Fibroblast of gingiva (primary cell): ENCODE data around the gene MYOD1.

Experiments
- DNase-seq: peaks from one replicate; pipeline ENCODE4 v3.0.0-alpha.2; 2011; ENCODE audit warnings: low read depth

The MYOD1 gene

DNA sequence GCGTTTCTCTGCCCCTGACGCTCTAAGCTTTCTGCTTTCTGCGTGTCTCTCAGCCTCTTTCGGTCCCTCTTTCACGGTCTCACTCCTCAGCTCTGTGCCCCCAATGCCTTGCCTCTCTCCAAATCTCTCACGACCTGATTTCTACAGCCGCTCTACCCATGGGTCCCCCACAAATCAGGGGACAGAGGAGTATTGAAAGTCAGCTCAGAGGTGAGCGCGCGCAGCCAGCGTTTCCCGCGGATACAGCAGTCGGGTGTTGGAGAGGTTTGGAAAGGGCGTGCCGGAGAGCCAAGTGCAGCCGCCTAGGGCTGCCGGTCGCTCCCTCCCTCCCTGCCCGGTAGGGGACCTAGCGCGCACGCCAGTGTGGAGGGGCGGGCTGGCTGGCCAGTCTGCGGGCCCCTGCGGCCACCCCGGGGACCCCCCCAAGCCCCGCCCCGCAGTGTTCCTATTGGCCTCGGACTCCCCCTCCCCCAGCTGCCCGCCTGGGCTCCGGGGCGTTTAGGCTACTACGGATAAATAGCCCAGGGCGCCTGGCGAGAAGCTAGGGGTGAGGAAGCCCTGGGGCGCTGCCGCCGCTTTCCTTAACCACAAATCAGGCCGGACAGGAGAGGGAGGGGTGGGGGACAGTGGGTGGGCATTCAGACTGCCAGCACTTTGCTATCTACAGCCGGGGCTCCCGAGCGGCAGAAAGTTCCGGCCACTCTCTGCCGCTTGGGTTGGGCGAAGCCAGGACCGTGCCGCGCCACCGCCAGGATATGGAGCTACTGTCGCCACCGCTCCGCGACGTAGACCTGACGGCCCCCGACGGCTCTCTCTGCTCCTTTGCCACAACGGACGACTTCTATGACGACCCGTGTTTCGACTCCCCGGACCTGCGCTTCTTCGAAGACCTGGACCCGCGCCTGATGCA is at the start of gene MYOD1:
Gene MYOD1 (plus strand): TSS at position 544 of the 910 bp plus-strand sequence. CDS start 212 bp downstream, at position 756.
- no peak for DNase-seq

DNA sequence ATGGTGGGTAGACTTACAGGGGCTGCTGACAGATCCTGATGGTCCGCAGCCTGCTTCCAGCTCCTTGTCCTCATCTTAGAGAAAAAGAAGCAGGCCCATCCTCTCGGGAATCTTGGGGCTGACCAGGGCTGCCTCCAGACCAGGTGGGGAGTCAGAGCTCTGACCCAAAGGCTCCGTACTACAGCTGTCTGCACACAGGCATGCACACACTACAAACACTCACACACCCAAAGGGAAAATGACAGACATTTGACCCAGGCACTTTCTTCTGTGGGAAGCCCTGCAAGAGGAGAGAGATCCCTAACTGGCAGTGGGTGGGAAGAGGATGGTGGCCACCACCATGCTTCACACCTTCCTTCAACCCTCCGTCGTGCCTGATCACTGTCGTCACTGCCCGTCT is 46.9 kb upstream of the MYOD1 start:
- DNase-seq: no peak

DNA sequence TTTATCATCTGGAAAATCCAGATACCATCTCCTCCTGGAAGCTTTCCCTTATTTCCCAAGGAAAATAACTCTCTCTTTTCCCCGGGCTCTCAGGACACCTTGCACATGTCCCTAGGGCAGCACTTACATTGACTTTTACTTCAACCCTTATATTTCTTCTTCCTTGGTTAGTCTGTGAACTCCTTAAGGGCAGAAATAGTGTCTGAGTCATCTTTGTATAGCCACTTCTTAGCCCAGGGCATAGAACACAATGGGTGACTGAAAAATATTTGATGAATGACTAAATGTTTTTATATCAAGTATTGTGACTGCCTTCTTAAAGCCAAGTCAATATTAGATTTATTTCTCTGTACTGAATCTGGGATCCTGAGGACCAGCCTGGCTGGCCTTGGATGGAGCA is 45.4 kb upstream of the MYOD1 start:
- DNase-seq: no peak

DNA sequence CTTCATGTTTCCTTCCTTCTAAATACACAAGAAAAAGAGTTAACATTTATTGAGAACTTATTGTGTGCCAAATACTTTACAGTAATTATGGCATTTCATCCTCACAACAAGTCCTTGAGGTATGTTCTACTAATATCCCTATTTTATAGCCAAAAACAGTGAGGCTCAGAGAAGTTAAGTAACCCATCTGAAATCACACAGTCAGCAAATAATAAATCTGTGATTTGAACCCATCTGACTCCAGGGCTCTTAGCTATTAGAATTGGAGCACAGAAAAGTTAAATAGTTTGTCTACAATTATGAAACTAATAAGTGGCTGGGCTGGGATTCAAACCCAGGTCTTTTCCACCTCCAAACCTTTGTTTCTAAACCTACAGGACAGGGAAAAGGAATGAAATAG is 36.5 kb upstream of the MYOD1 start:
- no peak for DNase-seq

DNA sequence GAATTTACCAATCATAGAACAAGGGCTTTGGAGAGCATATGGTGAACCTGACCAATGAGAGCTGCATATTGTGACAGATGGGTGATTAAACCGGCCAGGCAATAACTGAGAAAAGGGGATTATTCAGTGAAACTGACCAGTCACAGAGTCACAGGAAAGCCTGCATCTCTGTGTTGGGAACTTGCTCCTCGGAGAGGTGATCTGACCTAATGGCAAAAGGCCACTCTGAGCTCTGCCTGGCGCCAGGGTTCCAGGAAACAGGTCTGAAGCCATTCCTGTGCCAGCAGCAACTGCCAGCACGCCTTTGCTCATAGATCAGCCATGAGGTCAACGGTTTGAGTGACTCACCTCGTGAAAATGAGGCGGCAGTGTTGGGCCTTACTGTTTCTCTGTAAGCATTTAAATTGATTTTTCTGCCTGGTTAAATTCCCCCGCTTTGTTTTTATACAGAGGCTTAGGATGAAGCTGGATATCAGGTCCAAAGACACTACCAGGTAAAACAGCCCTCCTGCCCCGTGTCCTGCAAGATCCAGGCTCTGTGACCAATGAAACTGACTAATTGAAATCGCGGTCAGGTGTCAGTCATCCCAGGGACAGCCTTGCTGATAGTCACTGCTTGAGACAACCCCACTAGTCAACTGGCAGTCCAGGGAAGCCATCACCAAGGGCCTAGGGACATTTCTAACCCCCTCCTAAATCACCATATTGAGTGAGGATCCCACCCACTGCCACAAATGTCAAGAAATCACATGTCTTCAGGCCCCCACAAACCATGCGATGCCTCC is 35.8 kb upstream of the MYOD1 start:
- DNase-seq: peak; percentile 9

DNA sequence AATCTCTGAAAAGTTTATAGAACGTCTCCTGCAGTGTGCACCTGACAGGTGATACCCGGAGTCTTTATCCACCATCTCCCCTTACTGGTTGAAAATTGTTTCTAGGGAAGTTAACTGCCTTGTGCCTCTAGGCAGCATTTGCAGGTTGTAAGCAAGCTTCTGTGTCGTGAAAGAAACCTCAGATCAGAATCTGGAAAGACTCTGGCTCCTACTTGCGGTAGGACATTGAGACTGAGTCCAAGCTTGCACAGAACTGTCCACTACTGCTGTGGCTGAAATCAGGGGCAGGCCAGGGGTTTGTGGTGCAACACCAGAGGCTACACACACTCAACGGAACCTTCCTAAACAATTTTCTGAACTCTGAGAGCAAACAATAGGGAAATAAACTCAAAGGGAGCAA is 34.8 kb upstream of the MYOD1 start:
- no peak for DNase-seq

DNA sequence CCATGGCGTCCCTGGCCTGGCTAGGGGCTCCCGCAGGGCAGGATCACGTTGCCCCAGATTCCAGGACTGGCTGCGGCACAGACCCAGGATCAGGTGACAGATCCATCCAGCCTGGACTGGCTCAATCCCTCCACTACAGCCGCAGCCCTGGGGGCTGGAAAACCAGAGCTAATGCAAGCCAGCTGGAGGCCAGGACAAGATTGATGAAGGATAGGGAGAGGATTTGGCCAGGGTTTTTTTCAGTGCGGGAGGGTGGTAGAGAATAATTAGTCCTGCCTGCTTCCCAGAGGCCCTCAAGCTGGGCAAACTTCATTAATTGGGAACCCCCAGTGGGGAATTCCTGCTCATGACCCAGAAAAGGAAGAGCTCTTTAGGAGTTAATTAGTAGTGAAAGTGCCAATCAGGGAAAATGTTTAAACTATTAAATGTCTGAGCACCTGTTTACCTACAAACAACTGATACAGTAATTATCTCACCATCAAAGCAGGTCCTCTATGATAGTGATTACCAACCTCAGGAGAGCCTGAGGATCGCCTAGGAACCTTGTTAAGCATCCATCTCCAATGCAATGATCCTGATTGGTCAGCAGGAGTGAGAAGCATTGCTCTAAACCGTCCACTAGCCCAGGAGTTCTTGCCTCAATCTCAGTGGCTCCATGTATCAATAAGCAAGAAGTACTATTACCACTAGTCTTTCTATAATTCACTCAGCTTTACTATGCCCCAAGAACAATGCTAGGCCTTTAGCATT is 33.0 kb upstream of the MYOD1 start:
- DNase-seq: no peak

DNA sequence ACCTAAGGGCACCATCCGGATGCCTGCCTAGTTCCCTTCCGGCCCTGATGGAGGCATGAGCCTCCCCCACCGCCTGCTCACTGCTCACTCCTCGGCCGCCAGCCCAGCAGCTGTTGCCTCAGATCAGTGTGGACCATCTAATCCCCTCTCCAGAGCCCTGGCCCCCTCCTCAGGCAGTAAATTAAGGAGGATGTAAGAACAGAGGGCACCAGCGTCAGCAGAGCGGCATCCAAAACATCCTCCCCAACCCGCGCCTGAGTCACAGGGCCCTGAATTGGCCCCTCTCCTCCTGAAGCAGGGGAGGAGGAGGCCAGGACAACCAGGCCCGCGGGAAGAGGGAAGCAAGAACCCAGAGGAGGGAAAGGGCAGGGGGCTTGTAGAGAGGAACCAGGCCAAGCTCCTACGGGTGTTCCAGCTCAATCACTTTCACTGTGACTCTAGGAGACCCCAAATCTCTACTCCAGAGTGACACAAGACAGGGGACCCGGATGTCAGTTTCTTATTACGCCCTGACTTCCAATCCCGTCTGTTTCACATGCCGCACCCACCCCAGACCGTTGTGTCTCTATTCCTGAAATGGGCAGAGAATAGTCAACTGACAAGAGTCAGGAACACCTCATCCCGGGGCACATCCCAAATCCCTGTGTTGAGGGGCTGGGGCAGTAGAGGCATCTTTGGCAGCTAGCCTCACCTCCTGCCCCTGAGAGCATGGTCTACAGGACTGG is 31.3 kb upstream of the MYOD1 start:
- no peak for DNase-seq

DNA sequence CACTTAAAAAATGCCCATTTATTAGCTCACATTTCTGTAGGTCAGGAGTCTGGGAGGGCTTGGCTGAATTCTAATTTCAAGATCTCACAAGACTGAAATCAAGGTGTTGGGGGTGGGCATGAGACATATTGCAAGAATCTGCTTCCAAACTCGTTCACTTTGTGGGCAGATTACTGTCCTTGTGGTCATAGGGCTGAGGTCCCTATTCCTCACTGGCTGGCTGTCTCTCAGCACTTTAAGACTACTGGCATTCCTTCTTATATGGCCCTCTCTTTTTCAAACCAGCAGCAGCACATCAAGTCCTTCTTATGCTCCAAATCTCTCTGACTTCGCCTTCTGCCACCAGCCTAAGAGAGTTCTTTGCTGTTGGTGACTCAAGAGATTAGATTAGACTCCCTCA is 27.8 kb upstream of the MYOD1 start:
- no peak for DNase-seq

DNA sequence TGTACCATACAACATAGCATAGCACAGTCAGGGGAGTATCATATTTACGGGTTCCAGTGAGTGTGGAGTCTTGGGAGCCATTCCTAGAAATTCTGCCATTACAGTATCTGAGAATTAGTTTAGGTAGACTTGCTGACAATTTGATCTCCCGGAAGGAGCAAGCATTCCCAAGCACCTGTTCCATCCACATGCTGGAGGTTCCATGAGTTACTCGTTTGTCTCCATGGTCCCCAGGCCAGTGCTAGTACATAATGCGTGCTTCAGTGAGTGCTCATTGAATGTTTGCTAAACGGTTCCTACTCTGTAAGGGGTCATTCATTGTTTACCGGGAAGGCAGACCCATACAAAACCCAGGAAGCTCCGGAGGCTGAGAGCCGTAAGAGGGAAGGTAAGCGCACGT is 27.4 kb upstream of the MYOD1 start:
- no peak for DNase-seq

DNA sequence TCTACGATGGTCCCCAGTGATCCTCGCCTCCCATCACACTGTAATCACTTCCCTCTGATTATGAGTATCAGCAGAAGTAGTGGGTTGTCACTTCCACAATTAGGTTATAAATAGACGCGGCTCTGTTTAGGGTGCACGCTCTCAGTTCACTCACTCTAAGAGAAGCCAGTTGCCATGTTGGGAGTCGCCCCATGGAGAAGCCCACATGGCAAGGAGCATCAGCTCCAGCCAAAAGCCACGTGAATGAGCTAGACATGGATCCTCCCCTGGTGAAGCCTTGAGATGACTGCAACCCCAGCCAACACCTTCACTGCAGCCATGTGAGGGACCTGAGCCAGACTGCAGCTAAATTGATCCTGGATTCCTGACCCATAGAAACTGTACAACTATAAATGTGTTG is 26.4 kb upstream of the MYOD1 start:
- DNase-seq: no peak

DNA sequence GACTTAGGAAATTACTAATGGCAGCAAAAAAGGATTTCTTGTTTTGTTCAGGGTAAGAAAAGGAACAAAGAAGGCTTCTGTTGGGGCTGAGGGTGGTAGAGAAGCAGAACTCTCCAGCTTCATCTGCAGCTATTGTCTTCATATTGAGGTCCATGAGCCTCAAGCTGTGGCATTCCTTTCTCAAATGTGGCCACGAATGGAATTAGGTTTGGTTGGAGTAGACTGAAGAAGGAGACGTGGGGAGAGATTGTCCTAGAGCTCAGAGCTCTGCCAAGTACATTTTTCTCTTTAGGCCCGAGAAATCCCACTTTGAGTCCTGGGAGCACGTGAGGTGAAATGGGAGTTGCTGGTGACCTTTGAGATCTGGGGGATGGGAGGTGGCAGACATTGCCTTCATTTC is 25.8 kb upstream of the MYOD1 start:
- DNase-seq: no peak

DNA sequence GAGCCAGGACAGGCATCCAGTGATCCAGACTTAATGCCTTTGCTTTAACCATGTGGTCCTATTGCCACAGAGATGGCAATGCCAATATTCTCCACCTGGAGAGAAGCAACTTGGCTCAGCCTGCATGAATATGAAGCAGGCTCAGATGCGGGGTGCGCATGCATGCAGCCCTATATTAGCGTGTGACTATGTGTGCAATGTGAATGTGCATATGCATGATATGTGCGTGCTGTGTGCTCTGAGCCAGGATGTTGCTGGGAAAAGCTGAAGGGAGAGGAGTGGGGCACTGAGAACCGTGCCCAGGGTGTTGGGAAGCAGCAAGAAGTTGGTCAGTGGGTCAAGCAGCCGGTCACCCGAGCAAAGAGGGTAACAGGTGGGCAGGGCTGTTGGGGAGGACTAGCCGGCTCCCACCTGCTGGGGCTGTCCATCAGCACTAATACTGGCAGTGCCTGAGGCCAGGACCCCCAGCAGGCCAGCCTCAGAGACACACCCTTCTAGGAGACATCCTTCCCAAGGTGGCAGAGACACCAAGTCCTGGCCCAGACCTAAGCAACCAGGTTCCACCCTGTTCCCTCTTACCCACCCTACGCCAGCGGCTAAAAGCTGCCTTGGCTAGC is 24.8 kb upstream of the MYOD1 start:
- DNase-seq: no peak

DNA sequence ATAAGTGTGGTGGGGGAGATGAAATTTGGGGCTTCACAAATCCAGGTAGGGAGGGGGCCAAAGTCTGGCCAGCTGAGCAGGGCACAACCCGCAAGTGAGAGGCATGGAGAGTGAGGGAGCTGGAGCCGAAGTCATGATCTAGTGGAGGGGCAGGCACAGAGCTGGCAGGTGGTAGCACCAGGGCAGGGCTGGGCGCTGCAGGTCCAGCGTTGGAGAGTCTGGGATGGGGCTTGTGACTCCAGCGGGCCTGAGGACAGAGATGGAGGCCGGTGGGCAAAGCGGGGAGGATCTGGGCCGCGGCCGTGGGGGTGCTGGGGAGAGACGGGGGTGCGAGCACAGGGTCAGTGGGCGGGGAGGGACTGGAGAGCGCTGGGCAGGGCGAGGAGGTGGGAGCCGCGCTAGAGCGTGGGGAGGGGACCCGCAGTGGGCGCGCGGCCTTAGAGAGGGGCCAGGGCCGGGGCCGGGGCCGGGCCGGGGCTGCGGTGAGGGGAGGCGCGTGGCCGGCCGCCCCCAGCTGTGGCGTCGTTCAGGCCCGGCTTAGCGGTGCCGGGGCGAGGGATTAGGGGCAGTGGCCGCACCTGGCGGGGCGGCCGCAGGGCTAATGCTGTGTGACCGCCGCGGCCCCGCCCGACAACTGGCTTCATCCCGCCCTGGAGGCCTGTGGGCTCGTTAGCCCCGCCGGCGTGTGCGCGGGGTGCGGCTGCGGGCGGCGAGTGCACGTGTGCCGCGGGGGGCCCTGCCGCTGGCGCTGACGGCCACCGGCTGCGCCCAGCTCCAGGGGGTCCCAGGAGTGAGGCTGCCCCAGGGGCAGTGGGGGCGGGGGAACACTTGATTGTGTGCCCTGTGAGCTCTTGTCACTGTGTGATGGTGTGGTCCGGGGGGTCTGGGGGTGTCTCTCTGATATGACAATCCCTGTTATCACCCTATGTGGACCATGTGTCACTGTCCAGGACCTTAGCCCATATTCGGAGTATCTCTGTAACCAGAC is 23.6 kb upstream of the MYOD1 start:
- DNase-seq: no peak

DNA sequence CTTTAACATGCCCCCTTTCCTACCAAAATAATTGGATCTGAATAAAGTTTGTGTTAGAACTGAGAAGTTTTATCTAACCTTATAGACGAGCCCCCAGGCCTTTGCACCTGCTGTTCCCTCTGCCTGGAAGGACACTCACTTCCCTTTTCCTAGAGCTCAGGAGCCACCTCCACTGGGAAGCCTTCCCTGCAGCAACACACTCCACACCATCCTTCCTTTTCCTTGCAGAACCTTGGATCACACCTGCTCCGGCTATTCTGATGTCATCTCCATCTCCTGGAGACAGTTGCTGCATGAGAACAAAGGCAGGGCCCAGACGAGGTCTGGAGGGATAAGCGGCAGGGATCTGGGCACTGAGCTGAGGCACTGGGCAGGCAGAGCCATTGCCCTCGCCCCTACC is 22.6 kb upstream of the MYOD1 start:
- DNase-seq: no peak

DNA sequence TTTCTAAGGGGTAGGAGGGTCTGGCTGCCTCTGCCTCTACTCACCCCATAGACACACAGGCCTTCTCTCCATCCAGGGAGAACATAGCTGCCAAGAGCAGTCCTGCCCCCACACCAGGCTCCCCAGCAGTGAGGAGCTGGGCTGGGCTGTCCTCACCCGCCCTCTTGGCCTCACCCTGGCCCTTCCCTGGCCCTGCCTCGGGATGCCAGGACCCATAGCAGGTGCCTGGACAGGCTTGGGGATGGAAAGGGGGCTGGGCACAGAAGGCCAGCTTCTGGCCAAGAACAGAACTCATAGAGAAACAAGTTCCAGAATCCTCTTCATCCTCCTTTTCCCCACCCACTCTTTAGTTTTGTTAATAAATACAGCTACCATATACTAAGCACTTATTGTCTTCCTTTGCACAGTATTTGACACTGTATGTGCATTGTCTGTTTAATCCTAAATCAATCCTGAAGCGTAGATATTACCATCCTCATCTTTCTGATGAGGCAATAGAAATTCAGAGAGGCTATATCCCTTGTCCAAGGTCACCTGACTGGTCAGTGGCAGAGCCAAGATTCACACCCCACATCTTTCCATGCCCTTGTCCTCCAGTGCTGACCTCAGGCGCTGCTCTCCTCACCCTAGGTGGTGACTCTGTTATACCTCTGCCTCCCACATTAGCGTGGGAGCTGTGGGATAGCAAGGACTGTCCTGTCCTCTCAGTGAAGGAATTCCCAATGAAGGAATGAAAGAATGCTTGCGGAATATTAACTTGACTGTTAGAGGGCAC is 22.0 kb upstream of the MYOD1 start:
- no peak for DNase-seq

DNA sequence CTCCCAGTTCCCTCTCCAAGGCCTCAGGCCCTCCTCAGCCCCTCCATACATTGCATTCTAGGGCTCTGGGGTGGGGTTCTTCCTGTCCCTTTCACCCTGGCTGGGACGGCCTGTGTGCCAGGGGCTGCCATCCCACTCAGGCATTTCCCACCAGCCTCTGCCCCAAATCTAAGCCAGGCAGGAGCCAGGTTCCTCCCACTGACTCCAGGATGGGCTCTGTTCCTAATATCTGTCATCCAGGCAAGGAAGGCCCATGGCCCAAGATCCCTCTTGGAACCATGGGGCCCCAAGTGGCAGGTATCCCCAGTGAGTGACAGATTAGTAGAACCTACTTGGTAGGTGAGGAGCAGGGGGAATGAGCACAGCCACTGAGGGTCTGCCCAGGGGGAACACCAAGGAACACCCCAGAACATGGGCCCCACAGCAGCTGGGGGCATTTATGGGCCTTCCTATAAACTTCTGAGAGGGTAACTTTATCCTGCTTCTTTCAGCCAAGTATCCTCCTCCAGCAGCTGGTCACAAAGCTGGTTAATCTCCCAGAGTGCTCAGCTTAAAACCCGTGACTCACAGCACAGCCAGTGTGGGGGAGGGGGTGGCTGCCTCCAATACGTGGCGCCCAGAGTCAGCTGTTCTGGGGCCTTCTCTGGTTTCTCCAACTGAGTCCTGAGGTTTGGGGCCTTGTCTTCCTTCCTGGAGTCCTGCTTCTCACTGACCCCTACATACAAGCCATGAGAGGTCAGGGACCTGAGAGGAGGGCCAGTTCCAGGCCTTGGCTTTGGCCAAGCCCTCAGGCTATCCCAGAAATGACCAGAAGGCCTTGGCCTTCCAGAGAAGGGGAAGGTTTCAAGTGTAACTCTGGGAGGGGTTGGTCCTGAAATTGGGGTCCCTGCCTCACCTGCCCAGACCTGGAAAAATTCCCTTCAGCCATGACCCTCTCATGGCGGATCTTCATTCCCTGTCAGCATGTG is 19.9 kb upstream of the MYOD1 start:
- DNase-seq: no peak

DNA sequence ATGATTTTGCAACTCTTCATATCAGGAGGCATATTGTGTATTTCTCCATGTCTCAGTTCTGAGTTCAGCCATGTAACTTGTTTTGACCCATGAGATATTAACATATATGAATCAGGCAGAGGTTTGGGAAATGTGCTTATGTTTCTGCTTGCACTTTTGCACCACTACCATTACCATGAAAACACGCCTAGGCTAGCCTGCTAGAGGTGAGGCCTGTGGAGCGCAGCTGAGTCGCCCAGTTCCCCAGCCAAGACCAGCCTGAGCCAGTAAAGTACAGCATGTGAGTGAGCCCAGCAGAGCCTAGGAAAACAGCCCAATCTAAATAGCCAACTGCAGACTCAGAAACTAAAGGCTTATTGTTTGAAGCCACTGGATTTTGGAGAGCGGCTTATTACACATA is 18.4 kb upstream of the MYOD1 start:
- no peak for DNase-seq
